ENCODE measurements around the gene RDH12.

- TF ChIP-seq CTCF (IDR thresholded peaks at IDR 0.05) (no peak), POLR2A (IDR thresholded peaks at IDR 0.05) (no peak)
Measured at GRCh38 chr14:67679006-67679405, 22.7 kb upstream of the RDH12 start.

All from uterus (tissue), 2 donors.